GM19438 (cell line): ENCODE measurements around the gene MLPH.

Experiments used
- ATAC-seq: cut with Tn5 transposase; IDR thresholded peaks from one replicate; pipeline ENCODE4 v1.9.1; 2021; ENCODE audit warnings: low read depth; ENCODE audit not compliant: unreplicated experiment

Gene MLPH

DNA sequence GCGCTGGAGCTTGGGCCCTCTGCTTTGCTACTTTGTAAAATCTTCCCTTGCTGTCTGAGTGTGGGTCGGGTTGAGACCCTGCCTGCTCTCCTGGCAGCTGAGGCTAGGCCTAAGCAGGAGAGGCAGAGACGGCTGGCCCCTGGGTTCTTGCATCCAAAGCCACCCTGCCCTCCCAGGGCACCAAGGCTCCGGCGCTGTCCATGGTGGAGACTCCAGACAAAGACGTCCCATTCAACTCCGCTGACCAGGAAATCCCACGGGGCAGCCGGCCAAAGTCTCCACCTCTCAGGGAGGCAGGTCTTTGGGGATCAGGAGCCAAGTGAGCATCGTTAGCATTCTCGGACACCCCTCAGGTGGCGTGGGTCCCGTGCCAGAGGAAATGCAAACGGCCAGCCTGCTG lies 76.8 kb downstream of the MLPH start:
- no peak for ATAC-seq

DNA sequence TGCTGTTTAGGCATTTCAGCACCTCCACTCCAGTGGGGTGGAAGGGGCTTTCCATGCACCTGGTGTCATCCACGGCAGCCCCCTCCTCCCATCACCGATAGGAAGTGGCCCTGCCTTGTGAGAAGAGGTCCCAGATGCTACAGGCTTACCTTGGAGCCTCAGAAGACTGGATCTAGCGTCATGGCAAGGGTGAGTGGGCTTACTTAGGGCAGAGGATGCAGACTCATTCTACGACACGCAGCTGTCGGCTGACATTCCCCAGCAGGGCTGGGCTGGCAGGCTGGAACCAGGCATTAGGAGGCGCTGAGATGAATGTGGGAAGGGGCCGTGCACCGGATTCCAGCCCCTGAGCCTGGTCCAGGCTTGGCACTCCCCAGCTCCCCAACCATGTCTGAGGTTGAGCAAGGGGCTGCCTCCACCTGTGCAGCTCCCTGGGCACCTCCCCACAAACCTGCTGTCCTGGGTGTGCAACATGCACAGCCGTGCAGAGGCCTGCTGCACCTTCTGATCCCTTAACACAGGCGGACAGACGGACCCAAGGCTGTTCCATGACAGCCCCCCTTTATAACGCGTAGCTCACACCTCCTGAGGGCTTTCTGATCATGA lies 77.6 kb downstream of the MLPH start:
- ATAC-seq, result no peak

DNA sequence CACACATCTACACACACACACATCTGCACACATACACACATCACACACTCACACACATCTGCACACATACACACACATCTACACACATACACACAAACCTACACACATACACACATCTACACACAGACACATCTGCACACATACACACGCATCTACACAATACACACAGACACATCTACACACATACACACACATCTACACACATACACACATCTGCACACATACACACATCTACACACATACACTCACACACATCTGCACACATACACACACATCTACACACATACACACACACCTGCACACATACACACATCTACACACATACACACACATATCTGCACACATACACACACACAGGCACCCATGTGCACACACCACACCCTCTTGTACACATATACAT lies 78.9 kb downstream of the MLPH start:
- ATAC-seq, result no peak

DNA sequence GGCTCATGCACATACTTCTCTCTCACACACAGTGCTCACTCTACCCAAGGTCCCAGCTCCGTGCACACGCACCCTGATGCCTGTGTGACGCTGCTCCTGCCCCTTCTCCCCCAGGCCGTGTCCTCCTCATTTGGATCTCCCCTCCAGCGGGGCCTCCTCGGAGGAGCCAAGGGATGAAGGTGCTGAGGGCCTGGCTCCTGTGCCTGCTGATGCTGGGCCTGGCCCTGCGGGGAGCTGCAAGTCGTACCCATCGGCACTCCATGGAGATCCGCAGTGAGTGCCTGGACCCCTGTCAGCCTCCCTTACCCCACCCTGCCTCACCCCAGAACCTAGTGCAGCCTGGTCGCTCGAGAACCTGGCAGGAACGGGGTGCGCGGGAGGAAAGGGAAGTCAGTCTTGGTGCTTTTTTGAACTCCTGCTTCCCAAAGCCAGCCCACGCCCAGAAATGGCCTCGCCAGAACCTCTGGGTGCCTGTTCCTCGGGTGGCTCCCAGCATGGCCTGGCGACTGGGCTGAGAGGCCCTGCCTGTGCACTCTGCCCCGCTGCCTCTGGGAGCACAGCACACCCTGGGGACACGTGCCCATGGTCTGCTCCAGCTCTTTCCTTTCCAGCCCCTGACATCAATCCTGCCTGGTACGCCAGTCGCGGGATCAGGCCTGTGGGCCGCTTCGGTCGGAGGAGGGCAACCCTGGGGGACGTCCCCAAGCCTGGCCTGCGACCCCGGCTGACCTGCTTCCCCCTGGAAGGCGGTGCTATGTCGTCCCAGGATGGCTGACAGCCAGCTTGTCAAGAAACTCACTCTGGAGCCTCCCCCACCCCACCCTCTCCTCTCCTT lies 79.6 kb downstream of the MLPH start, which contains the start of gene PRLH:
PRLH (plus strand) TSS at position 174 of the 835 bp plus-strand sequence; CDS start at position 174, 0 bp downstream.
- ATAC-seq, result no peak

DNA sequence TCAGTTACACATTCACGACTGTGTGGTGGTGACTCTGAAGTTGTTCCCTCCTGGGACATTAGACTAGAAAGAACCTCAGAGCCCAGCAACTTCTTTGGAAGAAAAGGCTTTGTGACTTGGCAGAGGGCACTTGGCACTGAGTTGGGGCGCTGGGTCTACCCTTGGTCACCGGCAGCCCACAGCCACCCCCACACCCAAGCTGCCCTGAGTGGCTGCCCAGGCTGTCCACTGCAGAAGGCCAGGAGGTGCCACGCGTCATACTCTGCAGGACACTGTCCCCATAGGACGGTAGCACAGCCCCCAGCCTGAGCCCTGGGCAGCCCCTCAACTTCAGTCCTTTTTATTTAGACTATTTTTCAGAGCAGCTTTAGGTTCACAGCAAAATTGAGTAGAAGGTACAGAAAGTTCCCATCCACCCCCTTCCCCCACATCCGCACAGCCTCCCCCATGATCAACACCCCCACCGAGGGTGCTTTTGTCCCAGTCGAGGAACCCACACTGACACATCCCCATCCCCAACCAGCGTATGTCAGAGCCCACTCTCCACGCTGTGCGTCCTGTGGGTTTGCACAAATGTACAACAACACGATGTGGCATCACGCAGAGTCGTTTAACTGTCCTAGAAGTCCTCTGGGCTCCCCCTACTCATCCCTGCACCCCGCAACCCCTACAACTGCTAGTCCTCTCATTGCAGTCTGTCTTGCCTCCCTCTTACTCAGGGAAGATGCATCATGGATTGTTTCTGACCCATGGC lies 80.4 kb downstream of the MLPH start:
- ATAC-seq, result no peak

DNA sequence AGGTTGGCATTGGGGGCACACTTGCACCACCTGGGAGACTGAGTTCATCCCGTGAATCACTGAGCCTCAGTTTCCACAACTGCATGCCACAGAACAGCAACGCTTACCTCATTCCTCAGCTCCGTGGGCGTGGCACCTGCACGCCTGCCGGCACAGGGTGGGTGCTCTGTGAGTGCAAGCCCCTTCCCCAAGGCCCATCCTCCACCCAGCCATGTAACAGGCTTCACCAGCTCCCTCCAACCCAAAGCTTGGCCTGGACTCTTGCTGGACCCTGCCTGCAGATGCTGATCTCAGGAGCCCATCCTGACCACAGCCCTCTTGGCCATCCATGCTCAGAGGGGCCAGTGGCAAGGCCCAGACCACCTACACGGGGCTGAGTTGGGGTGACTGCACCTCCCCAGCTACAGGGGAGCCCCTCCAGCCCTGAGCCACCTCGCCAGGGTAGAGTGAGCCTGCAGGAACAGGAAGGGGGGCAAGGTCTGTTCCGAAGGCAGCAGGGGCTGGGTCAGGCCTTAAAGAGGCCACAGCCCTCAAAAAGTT lies 81.1 kb downstream of the MLPH start:
- no peak for ATAC-seq

DNA sequence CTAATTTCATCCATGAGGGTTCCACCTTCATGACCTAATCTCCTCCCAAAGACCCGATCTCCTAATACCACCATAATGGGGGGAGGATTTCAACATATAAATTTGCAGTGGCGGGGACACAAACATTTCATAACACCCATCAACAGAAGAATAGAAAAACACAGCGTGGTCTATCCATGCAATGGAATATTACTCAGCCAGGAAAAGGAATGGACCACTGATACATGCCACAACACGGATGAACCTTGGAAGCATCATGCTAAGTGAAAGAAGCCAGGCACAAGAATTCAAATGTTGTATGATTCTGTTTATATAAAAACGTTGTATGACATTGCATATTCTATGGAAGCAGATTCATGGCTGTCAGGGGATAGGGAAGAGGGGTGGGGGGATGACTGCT lies 82.0 kb downstream of the MLPH start:
- ATAC-seq, result no peak

DNA sequence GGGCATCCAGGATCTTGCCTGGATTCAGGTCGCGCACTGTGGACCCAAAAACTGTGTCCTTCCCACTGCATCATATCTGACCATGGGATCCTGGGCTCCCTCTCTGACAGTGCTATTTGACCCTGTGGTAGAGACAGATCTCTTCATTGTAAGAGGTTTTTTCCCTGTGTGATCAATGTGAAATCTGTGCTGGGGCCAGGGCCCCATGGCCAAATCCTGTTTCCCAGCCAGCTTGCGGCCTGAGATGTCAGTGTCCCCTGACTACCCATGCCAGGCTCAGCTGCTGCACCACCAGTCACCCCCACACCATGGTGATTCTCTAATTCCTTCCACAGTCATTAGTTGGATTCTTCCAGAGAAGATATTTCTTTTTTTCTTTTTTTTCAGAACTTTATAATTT lies 82.8 kb downstream of the MLPH start:
- ATAC-seq, result no peak

DNA sequence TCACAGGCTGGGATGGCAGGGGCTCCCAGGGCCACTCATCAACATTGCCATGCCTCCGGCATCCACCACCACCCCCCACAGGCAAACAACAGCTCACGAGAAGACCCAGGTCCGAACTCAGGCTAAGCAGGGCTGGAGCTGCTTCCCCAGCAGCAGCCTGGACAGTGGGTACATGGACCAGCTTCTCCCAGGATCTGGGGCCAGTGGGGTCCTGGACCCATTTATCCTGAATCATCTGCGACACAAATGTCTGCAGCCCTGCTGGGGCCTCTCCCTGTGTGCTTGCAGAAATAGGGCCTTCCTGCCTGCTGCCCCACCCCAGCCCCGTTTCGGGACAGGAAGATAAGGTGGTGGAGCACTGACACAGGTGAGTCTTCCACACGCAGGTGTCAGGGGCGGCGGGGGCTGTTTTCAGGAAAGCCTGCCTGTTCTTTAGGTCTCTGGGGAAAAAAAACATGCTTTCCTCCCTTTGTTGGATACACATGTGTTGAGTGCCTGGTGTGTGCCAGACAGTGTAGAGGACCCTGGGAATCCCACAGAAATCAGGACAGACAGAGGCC lies 83.8 kb downstream of the MLPH start:
- no peak for ATAC-seq

DNA sequence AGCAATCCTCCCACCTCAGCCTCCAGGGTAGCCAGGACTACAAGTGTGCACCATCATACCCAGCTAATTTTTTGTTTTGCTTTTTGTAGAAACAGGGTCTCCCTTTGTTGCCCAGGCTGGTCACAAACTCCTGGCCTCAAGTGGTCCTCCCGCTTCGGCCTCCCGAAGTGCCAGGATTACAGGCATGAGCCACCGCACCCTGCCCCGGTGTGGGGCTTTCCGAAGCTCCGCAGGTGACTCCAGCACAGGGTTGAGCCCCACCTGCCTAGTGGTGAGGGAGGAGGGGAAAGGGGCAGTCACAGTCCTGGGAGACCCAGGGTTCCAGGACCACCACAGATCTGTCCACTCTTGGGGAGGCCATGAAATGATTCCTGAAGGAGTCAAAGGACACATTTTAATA lies 84.5 kb downstream of the MLPH start:
- ATAC-seq, result no peak

DNA sequence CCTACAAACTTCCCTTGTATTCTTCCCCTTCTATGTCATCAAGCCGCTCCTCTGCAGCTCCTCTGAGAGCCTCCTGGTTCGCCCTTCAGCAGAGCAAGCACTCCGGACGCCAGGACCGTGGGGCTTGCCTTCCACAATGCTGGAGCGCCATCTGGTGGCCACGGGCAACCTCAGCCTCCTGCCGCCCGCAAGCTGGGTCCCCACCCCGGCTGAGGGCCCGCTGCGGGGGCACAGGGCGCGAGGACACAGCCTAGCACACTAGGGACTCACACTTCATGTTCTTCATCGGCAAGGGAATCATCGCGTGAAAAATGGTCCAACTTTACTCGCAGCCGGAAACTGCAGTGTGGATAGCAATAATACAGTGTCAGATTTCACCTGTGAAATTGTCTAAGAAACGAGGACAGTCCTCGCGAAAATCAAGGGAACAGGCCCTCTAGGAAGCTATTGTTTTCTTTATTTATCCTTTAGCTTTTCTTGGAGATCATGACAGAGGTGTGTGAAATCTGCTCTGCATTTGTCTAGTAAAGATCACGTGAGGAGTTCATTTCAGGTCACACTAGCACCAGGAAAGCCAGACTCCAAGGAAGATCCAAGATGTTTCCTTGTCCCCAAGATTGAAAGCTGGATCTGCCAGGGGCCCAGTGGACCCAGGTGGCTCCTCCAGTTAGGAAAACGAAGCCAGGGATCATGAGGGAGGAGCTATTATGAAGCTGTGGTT lies 85.1 kb downstream of the MLPH start:
- peak; percentile 91 for ATAC-seq

DNA sequence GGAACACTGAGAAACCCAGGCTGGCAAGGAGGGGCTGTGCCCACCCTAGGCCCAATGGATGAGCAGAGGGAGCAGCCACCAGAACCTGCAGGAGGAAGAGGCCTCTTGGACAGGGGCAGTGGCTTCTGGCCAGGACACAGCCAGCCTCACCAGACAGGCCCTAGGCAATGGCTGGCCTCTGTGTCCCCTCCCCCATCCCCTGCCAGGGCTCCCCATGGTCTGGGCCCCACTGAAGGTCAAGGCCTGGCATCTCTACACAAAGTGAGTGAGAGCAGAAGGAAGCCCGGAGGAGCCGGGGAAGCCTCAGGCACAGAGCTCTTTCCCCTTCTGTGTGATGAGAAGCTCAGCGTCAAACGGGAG lies 85.7 kb downstream of the MLPH start:
- ATAC-seq, result no peak

DNA sequence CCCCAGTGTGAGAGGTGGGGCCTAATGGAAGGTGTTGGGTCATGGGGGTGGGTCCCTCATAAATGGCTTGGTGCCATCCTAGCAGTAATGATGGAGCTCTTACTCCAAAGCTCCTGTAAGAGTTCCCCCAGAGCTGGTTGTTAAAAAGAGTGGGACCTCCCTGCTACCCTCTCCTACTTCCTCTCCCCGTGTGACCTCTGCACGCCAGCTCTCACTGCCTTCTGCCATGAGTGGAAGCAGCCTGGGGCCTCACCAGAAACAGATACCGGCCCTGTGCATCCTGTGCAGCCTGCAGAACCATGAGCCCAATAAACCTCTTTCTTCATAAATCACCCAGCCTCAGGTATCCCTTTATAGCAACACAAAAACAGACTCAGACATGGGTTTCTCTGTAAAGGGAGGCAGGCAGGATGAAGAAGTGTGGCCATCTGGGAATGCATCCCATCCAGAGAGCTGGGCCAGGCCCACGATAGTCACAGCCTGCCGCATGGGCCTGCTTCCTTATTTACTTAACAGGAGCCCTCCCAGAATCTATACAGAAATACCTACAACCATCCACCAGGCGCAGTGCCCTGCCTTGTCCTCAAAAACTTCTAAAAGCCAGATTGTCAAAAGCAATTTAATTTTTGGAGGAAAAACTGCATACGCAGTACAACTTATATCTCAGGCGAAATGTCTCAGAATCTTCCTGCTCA lies 86.8 kb downstream of the MLPH start:
- no peak for ATAC-seq

DNA sequence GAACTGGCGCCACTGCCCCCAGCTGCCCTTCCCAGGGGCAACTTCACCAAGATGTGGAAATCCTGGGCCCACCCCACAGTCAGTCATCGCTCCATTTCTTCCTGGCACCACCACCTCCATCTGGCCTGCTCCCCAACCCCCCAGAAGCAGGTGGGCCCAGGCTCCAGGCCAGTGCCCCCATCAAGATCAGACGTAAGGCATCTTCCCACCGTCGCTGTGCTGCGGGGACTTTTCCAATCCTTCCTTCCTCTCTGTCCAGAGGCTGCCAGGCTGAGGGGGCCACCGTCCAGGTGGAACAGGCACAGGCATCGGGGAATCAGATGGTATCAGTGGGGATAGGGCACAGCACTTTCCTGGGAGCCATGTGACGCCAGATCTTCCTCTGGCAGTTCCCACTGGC lies 87.4 kb downstream of the MLPH start:
- ATAC-seq, result no peak

DNA sequence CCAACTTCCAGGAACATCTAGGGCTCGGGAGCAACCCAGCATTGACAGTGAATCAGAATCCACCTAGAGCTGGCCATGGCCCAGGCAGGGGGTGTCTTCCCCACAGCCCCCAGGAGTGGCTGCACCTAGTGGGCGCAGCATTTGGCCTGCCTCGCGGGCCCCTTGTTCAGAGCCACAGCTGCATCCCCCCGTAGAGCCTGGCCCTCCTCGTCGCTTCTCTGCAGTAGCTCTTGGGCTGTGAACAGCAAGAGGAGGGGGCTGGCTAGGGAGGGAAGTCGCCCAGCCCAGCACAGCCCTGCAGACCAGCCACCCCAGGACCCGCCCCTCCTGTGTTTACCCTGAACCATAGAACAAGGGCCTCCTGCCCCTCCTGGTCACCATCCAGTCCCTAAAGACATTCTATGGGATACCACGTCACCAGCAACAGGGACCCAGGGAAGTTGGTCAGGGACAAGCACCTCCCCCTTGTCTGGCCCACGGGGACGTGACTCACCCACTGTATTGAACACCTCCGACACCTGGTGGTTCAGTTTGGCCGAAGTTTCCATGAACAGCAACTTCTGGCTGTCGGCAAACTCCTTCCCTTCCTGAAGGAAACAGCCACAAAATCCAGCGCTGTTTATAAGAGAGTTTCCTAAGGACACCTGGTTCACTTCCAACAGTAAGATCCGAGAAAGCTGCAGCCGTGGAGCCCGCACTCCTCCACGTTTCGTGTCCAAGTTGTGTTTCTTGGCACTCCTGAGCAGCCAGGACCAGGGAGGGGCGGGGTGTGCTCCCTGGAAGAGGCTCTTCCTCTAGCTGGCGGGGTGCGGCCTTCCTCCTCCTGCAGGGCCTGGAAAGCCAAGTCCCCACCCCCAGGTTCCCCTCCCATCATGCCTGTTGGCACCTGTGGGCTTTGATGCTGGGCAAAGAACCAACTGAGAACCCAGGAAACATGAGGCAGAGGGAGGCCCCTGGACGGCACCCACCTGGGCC lies 88.1 kb downstream of the MLPH start:
- no peak for ATAC-seq

DNA sequence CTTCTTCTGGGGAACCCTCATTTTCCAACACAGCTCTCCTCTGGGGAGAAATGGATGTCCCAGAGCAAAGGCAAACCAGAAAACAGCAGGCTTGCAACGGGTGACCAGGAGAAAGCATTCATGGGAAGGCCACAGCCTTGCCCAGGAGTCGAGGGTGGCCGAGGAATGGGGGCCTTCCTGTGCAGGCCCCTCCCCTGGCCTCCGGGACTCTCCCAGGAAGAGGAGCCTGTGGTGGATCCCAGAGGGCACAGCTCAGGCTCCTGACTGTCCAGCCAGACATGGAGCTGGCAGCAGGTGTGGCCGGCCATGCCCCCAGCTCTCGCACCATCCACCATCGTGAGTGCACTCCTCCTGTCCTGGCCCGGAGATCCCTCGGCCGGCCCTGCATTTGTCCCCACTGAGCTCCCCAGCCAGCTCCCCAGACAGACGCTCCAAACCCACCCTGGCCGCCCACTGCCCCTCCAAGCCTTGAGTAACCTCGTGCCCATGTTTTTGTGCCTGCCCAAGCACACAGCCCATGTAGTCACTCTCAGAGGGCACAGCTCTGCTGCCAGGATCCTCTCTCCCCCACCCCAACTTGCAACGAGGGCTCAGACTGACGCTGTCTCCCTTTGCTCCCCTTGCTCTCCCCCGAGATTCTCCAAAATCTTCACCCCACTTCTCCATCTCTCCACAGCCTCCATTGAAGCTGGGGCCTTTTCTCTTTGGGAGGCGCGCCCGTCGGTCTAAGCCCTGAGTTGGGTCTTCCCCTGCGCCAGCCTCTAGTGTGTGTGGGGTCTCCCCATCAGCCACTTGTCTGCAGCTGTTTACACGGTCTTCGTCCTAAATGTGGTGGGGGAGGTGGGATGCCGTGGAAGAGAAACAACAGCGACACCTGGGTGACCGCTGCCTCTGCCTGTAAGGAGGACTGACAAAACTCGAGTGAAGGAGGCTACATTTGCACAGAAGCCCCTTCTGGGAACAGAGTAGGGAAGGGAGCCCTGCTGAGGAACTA lies 89.1 kb downstream of the MLPH start:
- ATAC-seq, result no peak

DNA sequence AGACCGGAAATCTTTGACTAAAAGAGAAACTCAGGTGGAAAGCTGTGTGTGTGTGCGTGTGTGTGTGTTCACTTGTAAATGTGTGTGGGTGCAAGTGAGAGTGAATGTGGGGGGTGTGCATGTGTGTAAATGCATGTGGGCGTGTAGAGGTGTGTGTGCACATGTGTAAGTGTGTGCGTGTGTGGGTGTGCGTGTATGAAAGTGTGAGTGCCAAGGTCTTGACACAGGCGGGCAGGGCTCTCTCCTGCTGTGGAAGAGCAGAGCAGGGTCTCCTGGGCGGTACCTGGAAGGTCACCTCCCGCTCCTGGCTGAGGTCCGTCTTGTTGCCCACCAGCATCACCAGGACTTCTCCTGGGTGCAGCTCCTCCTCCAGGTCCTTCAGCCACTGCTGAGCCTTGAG lies 89.9 kb downstream of the MLPH start:
- ATAC-seq, result no peak
